Measurements from ENCODE around the gene XAB2.

- TF ChIP-seq CTCF (IDR thresholded peaks at IDR 0.05) = no peak
- TF ChIP-seq POLR2A (IDR thresholded peaks at IDR 0.05) = no peak
Observed at GRCh38 chr19:7639863-7640348, 10.6 kb upstream of the XAB2 start.
